HG03025 (cell line): ENCODE data around the gene SLC10A7.
"Not testable (repeated sequence)": the region's sequence is repeated elsewhere in the genome, so short reads cannot be mapped to it uniquely, and the experiment has no call there.

Experiments
- ATAC-seq: cut with Tn5 transposase; IDR thresholded peaks from one replicate; pipeline ENCODE4 v1.9.1; 2021; ENCODE audit warnings: mild to moderate bottlenecking, moderate library complexity; ENCODE audit not compliant: unreplicated experiment, low FRiP score

SLC10A7 gene

GRCh38 chr4:146371812-146372211 lies 149.9 kb downstream of the SLC10A7 start:
- no peak for ATAC-seq

- ATAC-seq, result no peak
These were observed 150.9 kb downstream of the SLC10A7 start for GRCh38 chr4:146370841-146371240.

- no peak for ATAC-seq
These were observed 152.3 kb downstream of the SLC10A7 start for GRCh38 chr4:146369446-146369845.

- no peak for ATAC-seq
These were observed 153.5 kb downstream of the SLC10A7 start for GRCh38 chr4:146368209-146368608.

- no peak for ATAC-seq
These were observed 154.4 kb downstream of the SLC10A7 start for GRCh38 chr4:146367347-146367746.

- ATAC-seq, result no peak
These were observed 162.0 kb downstream of the SLC10A7 start for GRCh38 chr4:146359771-146360170.

- not testable (repeated sequence) for ATAC-seq
These were observed 171.6 kb downstream of the SLC10A7 start for GRCh38 chr4:146350114-146350513.

GRCh38 chr4:146349306-146349705 lies 172.4 kb downstream of the SLC10A7 start:
- no peak for ATAC-seq

GRCh38 chr4:146347822-146348221 lies 173.9 kb downstream of the SLC10A7 start:
- no peak for ATAC-seq

- ATAC-seq, result no peak
These were observed 175.5 kb downstream of the SLC10A7 start for GRCh38 chr4:146346276-146346675.

- no peak for ATAC-seq
These were observed 178.0 kb downstream of the SLC10A7 start for GRCh38 chr4:146343776-146344175.

- peak; percentile 77 for ATAC-seq
These were observed 178.5 kb downstream of the SLC10A7 start for GRCh38 chr4:146343199-146343598.

- no peak for ATAC-seq
These were observed 179.0 kb downstream of the SLC10A7 start for GRCh38 chr4:146342600-146343192.

GRCh38 chr4:146340798-146341197 lies 180.9 kb downstream of the SLC10A7 start:
- ATAC-seq, result no peak

- ATAC-seq, result no peak
These were observed 183.2 kb downstream of the SLC10A7 start for GRCh38 chr4:146338512-146338911.

- no peak for ATAC-seq
These were observed 185.3 kb downstream of the SLC10A7 start for GRCh38 chr4:146336410-146336807.

GRCh38 chr4:146335763-146336409 lies 185.9 kb downstream of the SLC10A7 start:
- no peak for ATAC-seq

- ATAC-seq, result no peak
These were observed 186.8 kb downstream of the SLC10A7 start for GRCh38 chr4:146334862-146335449.

GRCh38 chr4:146333895-146334262 lies 187.9 kb downstream of the SLC10A7 start:
- no peak for ATAC-seq

- peak; percentile 97 for ATAC-seq
These were observed 188.4 kb downstream of the SLC10A7 start for GRCh38 chr4:146333187-146333894.

GRCh38 chr4:146330392-146330791 lies 191.3 kb downstream of the SLC10A7 start:
- no peak for ATAC-seq
